GM18868 (cell line): ENCODE data around the gene BLZF1.
"Not testable (repeated sequence)": the region's sequence is repeated elsewhere in the genome, so short reads cannot be mapped to it uniquely, and the experiment has no call there.

Experiments used
- ATAC-seq: cut with Tn5 transposase; IDR thresholded peaks from one replicate; pipeline ENCODE4 v1.9.1; 2021; ENCODE audit warnings: mild to moderate bottlenecking, moderate library complexity; ENCODE audit not compliant: unreplicated experiment

Gene BLZF1, protein sequence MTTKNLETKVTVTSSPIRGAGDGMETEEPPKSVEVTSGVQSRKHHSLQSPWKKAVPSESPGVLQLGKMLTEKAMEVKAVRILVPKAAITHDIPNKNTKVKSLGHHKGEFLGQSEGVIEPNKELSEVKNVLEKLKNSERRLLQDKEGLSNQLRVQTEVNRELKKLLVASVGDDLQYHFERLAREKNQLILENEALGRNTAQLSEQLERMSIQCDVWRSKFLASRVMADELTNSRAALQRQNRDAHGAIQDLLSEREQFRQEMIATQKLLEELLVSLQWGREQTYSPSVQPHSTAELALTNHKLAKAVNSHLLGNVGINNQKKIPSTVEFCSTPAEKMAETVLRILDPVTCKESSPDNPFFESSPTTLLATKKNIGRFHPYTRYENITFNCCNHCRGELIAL

DNA sequence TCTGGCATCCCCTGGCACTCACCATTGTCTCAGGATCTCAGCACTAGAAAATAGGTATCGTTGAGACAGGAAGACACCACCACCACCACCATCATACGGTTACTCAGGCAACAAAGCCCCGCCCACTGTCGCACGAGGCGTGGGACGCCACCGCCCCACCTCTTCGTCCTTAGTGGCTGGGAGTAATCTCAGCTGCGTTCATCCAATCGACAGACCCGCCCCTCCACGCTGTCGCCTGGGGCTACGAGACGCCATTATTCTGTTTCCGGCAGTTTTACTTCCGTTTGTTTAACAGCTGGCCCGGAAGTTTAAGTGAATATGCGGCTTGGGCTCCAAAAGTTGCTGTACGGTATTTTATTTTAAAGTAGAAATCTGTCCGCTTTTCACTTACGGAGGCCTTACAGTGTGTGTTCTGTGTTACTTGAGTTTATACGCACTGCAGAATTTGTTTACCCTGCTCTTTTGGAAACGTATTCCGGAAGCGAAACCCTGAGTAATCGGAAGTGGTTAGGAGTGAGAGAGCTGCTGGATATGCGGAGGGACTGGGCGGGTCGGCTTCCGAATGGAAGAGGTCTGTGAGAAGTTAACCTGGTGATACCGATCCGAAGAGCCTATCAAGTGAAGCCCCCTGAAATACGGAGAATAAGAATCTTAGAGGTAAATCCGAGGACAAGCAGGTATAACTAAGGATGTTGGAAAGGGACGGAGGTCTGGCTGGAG, at the start of gene BLZF1, which contains the start of gene NME7:
Gene BLZF1 (plus strand): TSS at position 510 of the 720 bp plus-strand sequence. CDS start 1,328 bp downstream, outside the sequence.
Gene NME7 (minus strand): TSS at position 112 of the 720 bp plus-strand sequence. CDS start 87 bp downstream, at position 25.
- peak; percentile 95 for ATAC-seq

DNA sequence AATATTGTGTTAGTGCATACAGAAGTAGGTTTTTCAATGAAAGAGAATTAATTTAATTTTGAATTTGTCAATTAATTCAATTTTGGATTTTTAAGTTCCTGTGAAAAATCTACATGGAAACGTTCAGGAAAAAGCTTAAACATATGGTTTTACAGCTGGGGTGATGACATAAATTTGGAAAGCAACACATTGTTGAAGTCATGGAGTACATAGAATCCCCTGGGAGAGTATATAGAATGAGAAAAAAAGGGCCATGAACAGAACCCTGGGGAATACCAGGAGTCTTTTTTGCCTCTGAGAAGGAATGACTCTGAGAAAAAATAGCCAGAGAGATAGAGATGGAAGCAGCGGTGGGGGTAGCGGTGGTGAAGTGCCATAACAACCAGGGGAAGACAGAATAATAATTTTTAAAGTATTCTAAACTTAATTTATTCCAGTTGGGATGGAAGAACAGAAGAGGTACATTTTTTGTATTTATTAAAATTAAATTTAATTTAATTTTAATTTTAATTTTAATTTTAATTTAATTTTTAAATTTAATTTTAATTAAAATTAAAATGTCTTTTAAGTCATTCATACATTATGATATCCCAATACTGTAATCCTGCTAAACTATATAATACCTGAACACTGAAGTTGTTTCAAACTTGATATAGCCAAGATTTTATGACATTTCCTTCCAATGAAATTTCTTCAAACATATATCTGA, 49.3 kb upstream of the BLZF1 start:
- no peak for ATAC-seq

DNA sequence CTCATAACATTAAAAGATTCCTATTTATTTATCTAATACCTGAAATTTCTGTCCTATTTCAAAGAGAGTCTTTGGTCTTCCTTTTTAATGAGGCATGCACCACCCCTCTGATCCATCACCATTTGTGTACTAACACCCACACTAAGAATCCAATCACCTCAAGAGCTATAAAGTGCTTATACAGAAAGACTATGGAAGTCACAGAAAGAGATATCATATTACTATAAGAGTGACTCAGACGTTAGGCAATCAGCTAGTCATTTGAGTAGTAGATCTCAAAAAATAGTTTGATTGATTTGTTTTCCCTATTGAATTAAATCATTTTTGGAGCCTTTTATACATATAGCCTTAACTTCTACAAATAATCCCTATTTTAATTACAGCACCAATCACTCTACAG, 46.5 kb upstream of the BLZF1 start:
- ATAC-seq: no peak

GRCh38 chr1:169322138-169322537, 45.9 kb upstream of the BLZF1 start:
- ATAC-seq: no peak

- ATAC-seq: no peak
Observed at GRCh38 chr1:169325117-169325516, 42.9 kb upstream of the BLZF1 start.

GRCh38 chr1:169326261-169326955, 41.6 kb upstream of the BLZF1 start:
- ATAC-seq: peak; percentile 16

DNA sequence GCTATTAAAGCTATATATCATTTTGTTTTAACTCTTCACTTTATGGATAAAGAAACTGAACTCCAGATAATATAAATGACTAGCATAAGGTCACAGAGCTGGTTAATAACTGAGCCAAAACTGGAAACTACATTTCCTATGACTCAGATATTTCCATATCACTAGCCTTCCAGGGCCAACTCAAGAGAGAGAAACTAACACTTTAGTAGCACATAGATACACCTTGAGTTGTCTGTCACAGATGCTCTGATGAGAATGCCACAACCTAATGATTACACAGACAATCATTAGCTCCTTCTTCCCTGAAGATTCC, 41.1 kb upstream of the BLZF1 start:
- peak; percentile 83 for ATAC-seq

- ATAC-seq: no peak
Observed at GRCh38 chr1:169327875-169328274, 40.1 kb upstream of the BLZF1 start.

DNA sequence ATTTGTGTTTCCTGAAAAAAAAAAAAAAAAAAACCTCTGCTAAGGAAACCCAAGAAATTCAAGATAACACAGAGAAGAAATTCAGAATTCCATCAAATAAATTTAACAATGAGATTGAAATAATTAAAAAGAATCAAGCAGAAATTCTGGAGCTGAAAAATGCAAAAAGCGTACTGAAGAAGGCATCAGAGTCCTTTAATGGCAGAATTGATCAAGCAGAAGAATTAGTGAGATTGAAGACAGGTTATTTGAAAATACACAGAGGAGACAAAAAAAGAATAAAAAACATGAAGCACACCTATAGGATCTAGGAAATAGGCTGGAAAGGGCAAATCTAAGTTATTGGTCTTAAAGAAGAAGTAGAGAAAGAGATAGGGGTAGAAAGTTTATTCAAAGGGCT, 38.6 kb upstream of the BLZF1 start:
- ATAC-seq: no peak

DNA sequence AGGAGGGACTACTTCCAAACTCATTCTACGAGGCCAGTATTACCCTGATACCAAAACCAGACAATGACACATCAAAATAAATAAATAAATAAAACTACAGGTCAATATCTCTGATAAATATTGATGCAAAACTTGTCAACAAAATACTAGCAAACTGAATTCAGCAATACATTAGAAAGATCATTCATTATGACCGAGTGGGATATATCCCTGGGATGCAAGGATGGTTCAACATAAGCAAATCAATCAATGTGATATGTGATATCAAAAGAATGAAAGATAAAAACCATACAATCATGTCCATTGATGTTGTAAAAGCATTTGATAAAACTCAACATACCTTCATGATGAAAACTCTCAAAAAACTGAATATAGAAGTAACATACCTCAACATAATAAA, 37.1 kb upstream of the BLZF1 start:
- ATAC-seq: no peak

GRCh38 chr1:169334727-169335126, 33.3 kb upstream of the BLZF1 start:
- ATAC-seq: not testable (repeated sequence)

GRCh38 chr1:169336947-169337715, 30.9 kb upstream of the BLZF1 start:
- not testable (repeated sequence) for ATAC-seq

DNA sequence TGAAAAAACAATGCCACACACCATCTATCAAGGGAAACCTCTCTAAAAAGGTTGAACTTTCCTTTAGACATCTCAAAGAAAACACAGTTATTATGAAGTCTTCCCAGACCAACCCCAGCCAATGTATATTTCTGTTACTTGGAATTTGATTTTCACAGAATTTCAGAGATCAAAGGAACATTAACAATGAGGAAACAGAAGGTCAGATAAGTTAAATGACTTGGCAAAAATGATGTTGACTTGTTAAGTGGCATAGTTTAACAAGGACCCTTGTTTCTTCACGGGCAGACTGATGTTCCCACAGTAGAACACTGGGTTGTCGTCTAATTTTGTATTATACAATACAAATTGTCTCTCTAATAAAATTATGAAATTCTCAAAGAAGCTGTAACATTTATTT, 29.4 kb upstream of the BLZF1 start:
- ATAC-seq: no peak

DNA sequence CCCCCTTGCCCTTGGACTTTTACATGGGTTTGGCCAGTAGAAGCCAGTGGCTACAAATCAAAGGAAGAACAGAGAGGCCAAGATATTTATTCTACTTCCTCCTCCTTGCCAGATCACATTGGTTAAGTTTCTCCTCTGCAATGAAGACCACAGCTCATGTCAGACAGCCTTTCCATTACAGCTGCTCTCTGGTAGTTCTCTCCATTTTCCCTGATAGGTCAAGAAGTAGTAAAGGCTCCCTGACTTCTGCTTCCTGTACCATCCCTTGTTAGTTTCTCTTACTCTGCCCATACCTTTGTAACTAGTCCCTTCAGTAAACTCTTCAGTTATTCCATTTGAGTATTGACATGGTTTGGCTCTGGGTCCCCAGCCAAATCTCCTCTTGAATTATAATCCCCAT, 28.2 kb upstream of the BLZF1 start:
- ATAC-seq: no peak

- no peak for ATAC-seq
Observed at GRCh38 chr1:169340882-169341281, 27.1 kb upstream of the BLZF1 start.

DNA sequence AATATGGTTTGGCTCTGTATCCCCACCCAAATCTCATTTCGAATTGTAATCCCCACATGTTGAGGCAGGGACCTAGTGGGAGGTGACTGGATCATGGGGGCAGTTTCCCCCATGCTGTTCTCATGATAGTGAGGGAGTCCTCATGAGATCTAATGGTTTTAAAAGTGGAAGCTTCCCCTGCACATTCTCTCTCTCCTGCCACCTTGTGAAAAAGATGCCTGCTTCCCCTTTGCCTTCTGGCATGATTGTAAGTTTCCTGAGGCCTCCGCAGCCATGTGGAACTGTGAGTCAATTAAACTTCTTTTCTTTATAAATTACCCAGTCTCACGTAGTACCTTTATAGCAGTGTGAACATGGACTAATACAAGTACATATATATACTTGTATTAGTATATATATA, 25.9 kb upstream of the BLZF1 start:
- not testable (repeated sequence) for ATAC-seq

DNA sequence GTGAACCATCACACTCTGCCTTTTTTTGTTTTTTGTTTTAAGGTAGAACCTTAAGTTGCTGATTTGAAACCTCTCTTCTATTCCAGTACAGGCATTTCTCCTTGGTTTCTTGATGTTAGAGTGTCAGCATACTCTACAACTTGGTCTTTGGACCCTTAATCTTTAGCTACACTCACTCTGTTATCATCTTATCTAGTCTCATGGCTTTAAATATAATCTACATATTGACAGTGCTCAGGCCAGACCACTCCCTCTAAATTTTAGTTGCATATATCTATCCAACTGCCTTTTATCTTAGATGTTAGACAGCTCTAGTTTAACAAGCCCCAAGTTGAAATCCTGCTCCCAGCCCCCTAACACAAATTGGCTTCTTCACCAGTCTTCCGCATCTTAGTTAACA, 22.5 kb upstream of the BLZF1 start:
- ATAC-seq: no peak

- ATAC-seq: no peak
Observed at GRCh38 chr1:169346036-169346589, 21.9 kb upstream of the BLZF1 start.

GRCh38 chr1:169347688-169348382, 20.2 kb upstream of the BLZF1 start:
- no peak for ATAC-seq
